HepG2 (cell line): ENCODE results near the gene ITIH6. TPM values are rescaled to one million over a fixed set of nuclear protein-coding genes. Genes with fewer than 3 reads are reported as not detected.

Experiments
- ETV5 ChIP-seq: IDR thresholded peaks from 2 replicates; pipeline ENCODE4 v1.6.1; 2018; ENCODE audit warnings: missing biosample characterization, missing genetic modification reagents, inconsistent platforms, borderline replicate concordance
- EZH2 ChIP-seq: conservative IDR thresholded peaks from 2 replicates; pipeline ENCODE4 v1.6.1; 2012; ENCODE audit warnings: mild to moderate bottlenecking, low read depth, low read length, moderate library complexity
- FOXK2 ChIP-seq: fragments of 450-650 bp; IDR thresholded peaks from 2 replicates; pipeline ENCODE4 v1.6.1; 2016
- GABPB1 ChIP-seq: IDR thresholded peaks from 2 replicates; pipeline ENCODE4 v1.6.1; 2016; ENCODE audit warnings: mild to moderate bottlenecking, missing genetic modification reagents, moderate library complexity, missing compliant biosample characterization
- GFI1 ChIP-seq: sonication (generic); formaldehyde crosslinking; IDR thresholded peaks from 2 replicates; pipeline ENCODE4 v1.5.0; 2020; ENCODE audit warnings: missing genetic modification reagents, mild to moderate bottlenecking, borderline replicate concordance
- KAT8 ChIP-seq: IDR thresholded peaks from 2 replicates; pipeline ENCODE4 v1.6.1; 2016; ENCODE audit warnings: missing genetic modification reagents, missing compliant biosample characterization
- MXD3 ChIP-seq: IDR thresholded peaks from 2 replicates; pipeline ENCODE4 v1.6.1; 2016; ENCODE audit warnings: mild to moderate bottlenecking, missing biosample characterization, missing genetic modification reagents
- NFE2L1 ChIP-seq: sonication (generic); formaldehyde crosslinking; IDR thresholded peaks from 2 replicates; pipeline ENCODE4 v1.4.0; 2020; ENCODE audit warnings: missing genetic modification reagents, mild to moderate bottlenecking, borderline replicate concordance
- PATZ1 ChIP-seq: sonication (generic); formaldehyde crosslinking; IDR thresholded peaks from 2 replicates; pipeline ENCODE4 v1.4.0; 2020; ENCODE audit warnings: missing genetic modification reagents
- PCBP1 ChIP-seq: fragments of 200-400 bp; formaldehyde crosslinking; IDR thresholded peaks from 2 replicates; pipeline ENCODE4 v1.6.1; 2017; ENCODE audit warnings: mild to moderate bottlenecking, low read depth, low read length, borderline replicate concordance
- PHF20 ChIP-seq: sonication (generic); formaldehyde crosslinking; IDR thresholded peaks from 2 replicates; pipeline ENCODE4 v1.5.0; 2020; ENCODE audit warnings: mild to moderate bottlenecking, missing genetic modification reagents
- RBM39 ChIP-seq: fragments of 200-400 bp; formaldehyde crosslinking; IDR thresholded peaks from one replicate; pipeline ENCODE4 v1.6.1; 2018; ENCODE audit warnings: antibody characterized with exemption, mild to moderate bottlenecking, low read depth, low read length; ENCODE audit not compliant: poor library complexity, severe bottlenecking
- SIN3A ChIP-seq: IDR thresholded peaks from 2 replicates; pipeline ENCODE4 v1.6.1; 2011; ENCODE audit warnings: low read depth, mild to moderate bottlenecking, control low read depth, low read length, borderline replicate concordance
- SNAPC2 ChIP-seq: sonication (generic); formaldehyde crosslinking; IDR thresholded peaks from 2 replicates; pipeline ENCODE4 v1.8.1; 2022; ENCODE audit warnings: mild to moderate bottlenecking, missing genetic modification reagents
- YEATS2 ChIP-seq: sonication (generic); formaldehyde crosslinking; IDR thresholded peaks from 2 replicates; pipeline ENCODE4 v1.4.0; 2020; ENCODE audit warnings: missing genetic modification reagents, borderline replicate concordance
- ZC3H4 ChIP-seq: sonication (generic); formaldehyde crosslinking; IDR thresholded peaks from 2 replicates; pipeline ENCODE4 v1.4.0; 2020; ENCODE audit warnings: missing genetic modification reagents, borderline replicate concordance
- ZNF101 ChIP-seq: sonication (generic); formaldehyde crosslinking; IDR thresholded peaks from 2 replicates; pipeline ENCODE4 v1.4.0; 2020; ENCODE audit warnings: mild to moderate bottlenecking, low read depth, missing genetic modification reagents, borderline replicate concordance
- ZNF275 ChIP-seq: sonication (generic); formaldehyde crosslinking; IDR thresholded peaks from 2 replicates; pipeline ENCODE4 v1.8.0; 2022; ENCODE audit warnings: missing genetic modification reagents, mild to moderate bottlenecking, inconsistent platforms, borderline replicate concordance
- ZNF652 ChIP-seq: IDR thresholded peaks from 2 replicates; pipeline ENCODE4 v1.6.1; 2016; ENCODE audit warnings: low read depth, borderline replicate concordance
- ZNF788 ChIP-seq: sonication (generic); formaldehyde crosslinking; IDR thresholded peaks from 2 replicates; pipeline ENCODE4 v1.5.0; 2020; ENCODE audit warnings: mild to moderate bottlenecking, missing genetic modification reagents, borderline replicate concordance
- polyA plus RNA-seq, 8 experiments: library from polyadenylated mRNA; depleted of rRNA in 3 of 8; stranded (reverse) in 7 of 8; unstranded in 1 of 8; fragments of >200 nt; fragmentation: Illumina TruSeq in 4 of 8; extraction: Trizol in 4 of 8; gene quantifications; 2 replicates each; pipeline versions ENCODE4 v1.2.1 to v1.2.3, GENCODE V29; 2011 to 2016; ENCODE audit warnings: low read depth in 4 of 8, missing spikeins in 1 of 8, mixed read lengths in 1 of 8; ENCODE audit not compliant: insufficient read depth in 1 of 8
- total RNA-seq, 5 experiments: library from RNA; depleted of rRNA; stranded (reverse); fragments of >200 nt; fragmentation: Illumina TruSeq; extraction: Trizol; gene quantifications; 2 replicates each; pipeline ENCODE4 v1.2.3, GENCODE V29; 2016; ENCODE audit warnings: low read depth in 1 of 5
- TF ChIP-seq, protein P1 (sequence below): sonication (generic); formaldehyde crosslinking; IDR thresholded peaks from 2 replicates; pipeline ENCODE4 v1.4.0; 2020; ENCODE audit warnings: missing genetic modification reagents, borderline replicate concordance
- TF ChIP-seq, protein P2 (sequence below): sonication (generic); formaldehyde crosslinking; IDR thresholded peaks from 2 replicates; pipeline ENCODE4 v1.4.0; 2020; ENCODE audit warnings: missing genetic modification reagents, borderline replicate concordance

ITIH6 gene
- total and polyA plus RNA-seq, 2 of the 13 experiments (the other 11 are each of a cell fraction or from before 2014, with no cell fraction given): not detected

GRCh38 chrX:54808109-54808604, 10.1 kb upstream of the ITIH6 start (continued):
- TF ChIP-seq, protein P1, sequence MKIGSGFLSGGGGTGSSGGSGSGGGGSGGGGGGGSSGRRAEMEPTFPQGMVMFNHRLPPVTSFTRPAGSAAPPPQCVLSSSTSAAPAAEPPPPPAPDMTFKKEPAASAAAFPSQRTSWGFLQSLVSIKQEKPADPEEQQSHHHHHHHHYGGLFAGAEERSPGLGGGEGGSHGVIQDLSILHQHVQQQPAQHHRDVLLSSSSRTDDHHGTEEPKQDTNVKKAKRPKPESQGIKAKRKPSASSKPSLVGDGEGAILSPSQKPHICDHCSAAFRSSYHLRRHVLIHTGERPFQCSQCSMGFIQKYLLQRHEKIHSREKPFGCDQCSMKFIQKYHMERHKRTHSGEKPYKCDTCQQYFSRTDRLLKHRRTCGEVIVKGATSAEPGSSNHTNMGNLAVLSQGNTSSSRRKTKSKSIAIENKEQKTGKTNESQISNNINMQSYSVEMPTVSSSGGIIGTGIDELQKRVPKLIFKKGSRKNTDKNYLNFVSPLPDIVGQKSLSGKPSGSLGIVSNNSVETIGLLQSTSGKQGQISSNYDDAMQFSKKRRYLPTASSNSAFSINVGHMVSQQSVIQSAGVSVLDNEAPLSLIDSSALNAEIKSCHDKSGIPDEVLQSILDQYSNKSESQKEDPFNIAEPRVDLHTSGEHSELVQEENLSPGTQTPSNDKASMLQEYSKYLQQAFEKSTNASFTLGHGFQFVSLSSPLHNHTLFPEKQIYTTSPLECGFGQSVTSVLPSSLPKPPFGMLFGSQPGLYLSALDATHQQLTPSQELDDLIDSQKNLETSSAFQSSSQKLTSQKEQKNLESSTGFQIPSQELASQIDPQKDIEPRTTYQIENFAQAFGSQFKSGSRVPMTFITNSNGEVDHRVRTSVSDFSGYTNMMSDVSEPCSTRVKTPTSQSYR (CRISPR knock-in tag): peak; percentile 83; the same call in 1 of the 2 replicates
- TF ChIP-seq PATZ1 (CRISPR knock-in tag) (peak; percentile 70; the same call in 1 of the 2 replicates), ETV5 (CRISPR knock-in tag) (peak; percentile 43; the same call in 1 of the 2 replicates), EZH2 (no peak), PCBP1 (0 out of 2 replicates have a peak, but pooled peaks have one; percentile 45), ZNF652 (CRISPR knock-in tag) (no peak), MXD3 (CRISPR knock-in tag) (no peak), YEATS2 (CRISPR knock-in tag) (0 out of 2 replicates have a peak, but pooled peaks have one; percentile 9), ZNF101 (CRISPR knock-in tag) (no peak), SNAPC2 (CRISPR knock-in tag) (no peak), NFE2L1 (CRISPR knock-in tag) (no peak), ZC3H4 (no peak), KAT8 (CRISPR knock-in tag) (peak; percentile 31; the same call in 1 of the 2 replicates), GABPB1 (CRISPR knock-in tag) (peak; percentile 82), ZNF275 (CRISPR knock-in tag) (no peak), GFI1 (CRISPR knock-in tag) (no peak), RBM39 (peak; percentile 49), FOXK2 (no peak), PHF20 (0 out of 2 replicates have a peak, but pooled peaks have one; percentile 1), ZNF788 (CRISPR knock-in tag) (peak; percentile 11; the same call in 1 of the 2 replicates), SIN3A (peak; percentile 49; the same call in 1 of the 2 replicates)
- TF ChIP-seq, protein P2, sequence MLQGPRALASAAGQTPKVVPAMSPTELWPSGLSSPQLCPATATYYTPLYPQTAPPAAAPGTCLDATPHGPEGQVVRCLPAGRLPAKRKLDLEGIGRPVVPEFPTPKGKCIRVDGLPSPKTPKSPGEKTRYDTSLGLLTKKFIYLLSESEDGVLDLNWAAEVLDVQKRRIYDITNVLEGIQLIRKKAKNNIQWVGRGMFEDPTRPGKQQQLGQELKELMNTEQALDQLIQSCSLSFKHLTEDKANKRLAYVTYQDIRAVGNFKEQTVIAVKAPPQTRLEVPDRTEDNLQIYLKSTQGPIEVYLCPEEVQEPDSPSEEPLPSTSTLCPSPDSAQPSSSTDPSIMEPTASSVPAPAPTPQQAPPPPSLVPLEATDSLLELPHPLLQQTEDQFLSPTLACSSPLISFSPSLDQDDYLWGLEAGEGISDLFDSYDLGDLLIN (CRISPR knock-in tag): no peak
